ENCODE measurements around the gene CFAP54. TPM values are rescaled to one million over a fixed set of nuclear protein-coding genes. Genes with fewer than 3 reads are reported as not detected.

Gene CFAP54
- total and polyA plus RNA-seq, 2 donors (not counting 1 experiment from before 2014, with no cell fraction given), result 0.93 to 7.1 TPM

DNA sequence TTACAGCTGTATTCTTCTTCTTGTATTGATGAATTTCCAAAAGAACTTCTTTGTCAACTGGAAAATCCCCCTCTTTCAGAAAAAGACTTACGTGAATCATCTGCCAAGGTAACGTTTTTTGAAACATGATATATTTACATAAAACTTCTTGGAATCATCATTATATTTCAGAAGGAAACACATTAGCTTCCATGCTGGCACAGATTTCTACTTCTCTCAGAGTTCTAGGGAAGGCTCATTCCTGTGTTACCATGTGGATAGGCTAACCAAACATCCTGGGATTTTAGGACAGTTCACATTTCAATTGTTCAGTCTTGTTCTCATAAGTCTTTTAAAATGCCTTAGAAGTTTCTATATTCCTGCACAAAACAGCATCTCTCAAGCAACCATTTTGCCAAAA, 297.4 kb downstream of the CFAP54 start:
- no peak overlapping the region for H2AFZ ChIP-seq (ENCODE audit: low read length)
- H3K27ac ChIP-seq (ENCODE audit: insufficient read depth, low read length), result no peak overlapping the region
- H3K36me3 ChIP-seq (ENCODE audit: control insufficient read depth, insufficient read depth, low read length), result no peaks in the 10 kb centered on the region
- no peaks in the 10 kb centered on the region for H3K79me2 ChIP-seq (ENCODE audit: control insufficient read depth, insufficient read depth, low read length)
- H3K9me3 ChIP-seq (ENCODE audit: control insufficient read depth, insufficient read depth, low read depth, low read length), result no peaks in the 10 kb centered on the region
- peak in 1 of 2 donors; percentile 17 for DNase-seq (ENCODE audit: low read depth in 2 of 2)
- H3K4me2 ChIP-seq (ENCODE audit: extremely low read depth, insufficient read depth, low read length), result no peak overlapping the region
- no peak overlapping the region for H3K9ac ChIP-seq (ENCODE audit: insufficient read depth, low read length)
- no peak overlapping the region for H3K4me3 ChIP-seq (replicated peaks in 1 of 4; ENCODE audit: control extremely low read depth in 1 of 4, insufficient read depth in 1 of 4, low read depth in 3 of 4, low read length in 4 of 4)
- TF ChIP-seq, protein P1, sequence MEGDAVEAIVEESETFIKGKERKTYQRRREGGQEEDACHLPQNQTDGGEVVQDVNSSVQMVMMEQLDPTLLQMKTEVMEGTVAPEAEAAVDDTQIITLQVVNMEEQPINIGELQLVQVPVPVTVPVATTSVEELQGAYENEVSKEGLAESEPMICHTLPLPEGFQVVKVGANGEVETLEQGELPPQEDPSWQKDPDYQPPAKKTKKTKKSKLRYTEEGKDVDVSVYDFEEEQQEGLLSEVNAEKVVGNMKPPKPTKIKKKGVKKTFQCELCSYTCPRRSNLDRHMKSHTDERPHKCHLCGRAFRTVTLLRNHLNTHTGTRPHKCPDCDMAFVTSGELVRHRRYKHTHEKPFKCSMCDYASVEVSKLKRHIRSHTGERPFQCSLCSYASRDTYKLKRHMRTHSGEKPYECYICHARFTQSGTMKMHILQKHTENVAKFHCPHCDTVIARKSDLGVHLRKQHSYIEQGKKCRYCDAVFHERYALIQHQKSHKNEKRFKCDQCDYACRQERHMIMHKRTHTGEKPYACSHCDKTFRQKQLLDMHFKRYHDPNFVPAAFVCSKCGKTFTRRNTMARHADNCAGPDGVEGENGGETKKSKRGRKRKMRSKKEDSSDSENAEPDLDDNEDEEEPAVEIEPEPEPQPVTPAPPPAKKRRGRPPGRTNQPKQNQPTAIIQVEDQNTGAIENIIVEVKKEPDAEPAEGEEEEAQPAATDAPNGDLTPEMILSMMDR (conservative IDR thresholded peaks at IDR 0.05 in 1 of 2, IDR thresholded peaks at IDR 0.05 in 1 of 2; ENCODE audit: low read depth in 1 of 2, low read length in 2 of 2), result no peak
- no peak for TF ChIP-seq EZH2 (IDR thresholded peaks at IDR 0.05; ENCODE audit: low read length, missing control alignments)
- H3K27me3 ChIP-seq (ENCODE audit: control insufficient read depth, insufficient read depth, low read length), result no peaks in the 10 kb centered on the region
- no peaks in the 10 kb centered on the region for H4K20me1 ChIP-seq (ENCODE audit: control insufficient read depth, extremely low read depth, insufficient read depth, low read length)
- no peaks in the 10 kb centered on the region for H3K4me1 ChIP-seq (ENCODE audit: control insufficient read depth, extremely low read depth, insufficient read depth, low read length)

DNA sequence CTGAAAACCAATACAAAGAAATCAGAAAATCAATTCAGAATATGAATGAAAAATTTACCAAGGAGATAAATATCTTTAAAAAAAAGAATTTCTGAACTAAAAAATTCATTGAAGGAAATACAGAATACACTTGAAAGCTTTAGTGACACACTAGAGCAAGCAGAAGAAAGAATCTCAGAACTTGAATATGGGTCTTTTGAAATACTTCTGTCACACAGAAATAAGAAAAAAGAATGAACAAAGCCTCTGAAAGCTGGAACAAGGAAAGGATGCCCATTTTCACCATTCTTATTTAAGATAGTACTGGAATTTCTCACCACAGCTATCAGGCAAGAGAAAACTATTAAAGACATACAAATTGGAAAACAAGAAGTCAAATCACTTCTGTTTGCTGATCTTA, 314.6 kb downstream of the CFAP54 start:
- H3K27me3 ChIP-seq (ENCODE audit: control insufficient read depth, insufficient read depth, low read length), result no peaks in the 10 kb centered on the region
- DNase-seq (ENCODE audit: low read depth in 2 of 2), result no peak
- H2AFZ ChIP-seq (ENCODE audit: low read length), result no peak overlapping the region
- H3K4me2 ChIP-seq (ENCODE audit: extremely low read depth, insufficient read depth, low read length), result no peak overlapping the region
- H3K9ac ChIP-seq (ENCODE audit: insufficient read depth, low read length), result no peak overlapping the region
- no peak overlapping the region for H3K27ac ChIP-seq (ENCODE audit: insufficient read depth, low read length)
- H3K36me3 ChIP-seq (ENCODE audit: control insufficient read depth, insufficient read depth, low read length), result no peaks in the 10 kb centered on the region
- no peaks in the 10 kb centered on the region for H4K20me1 ChIP-seq (ENCODE audit: control insufficient read depth, extremely low read depth, insufficient read depth, low read length)
- no peaks in the 10 kb centered on the region for H3K9me3 ChIP-seq (ENCODE audit: control insufficient read depth, insufficient read depth, low read depth, low read length)
- H3K79me2 ChIP-seq (ENCODE audit: control insufficient read depth, insufficient read depth, low read length), result no peaks in the 10 kb centered on the region
- no peaks in the 10 kb centered on the region for H3K4me1 ChIP-seq (ENCODE audit: control insufficient read depth, extremely low read depth, insufficient read depth, low read length)
- H3K4me3 ChIP-seq (replicated peaks in 1 of 4; ENCODE audit: control extremely low read depth in 1 of 4, insufficient read depth in 1 of 4, low read depth in 3 of 4, low read length in 4 of 4), result no peak overlapping the region
- TF ChIP-seq, protein P1 (conservative IDR thresholded peaks at IDR 0.05 in 1 of 2, IDR thresholded peaks at IDR 0.05 in 1 of 2; ENCODE audit: low read depth in 1 of 2, low read length in 2 of 2), result no peak
- TF ChIP-seq EZH2 (IDR thresholded peaks at IDR 0.05; ENCODE audit: low read length, missing control alignments), result no peak

DNA sequence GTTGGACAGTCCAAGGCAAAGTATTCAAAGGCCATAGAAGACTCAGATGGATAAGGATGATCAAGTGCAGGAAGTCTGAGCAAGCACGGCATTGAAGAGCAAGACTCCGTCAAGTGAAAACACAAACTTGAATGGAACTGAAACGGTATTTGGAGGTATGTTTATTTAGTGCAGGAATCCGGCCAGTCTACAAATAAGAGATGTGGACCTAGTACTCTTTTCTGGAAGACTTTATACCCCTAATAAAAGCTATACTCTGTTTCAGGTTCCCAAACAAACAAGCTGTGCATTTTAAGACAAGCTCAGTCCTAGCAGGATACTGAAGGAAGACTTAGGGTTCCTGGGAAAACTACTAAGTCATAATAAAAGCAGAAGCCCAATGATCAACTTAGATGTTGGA, 316.9 kb downstream of the CFAP54 start:
- Histone ChIP-seq H3K36me3 (ENCODE audit: control insufficient read depth, insufficient read depth, low read length) (no peaks in the 10 kb centered on the region), H3K4me2 (ENCODE audit: extremely low read depth, insufficient read depth, low read length) (no peak overlapping the region), H3K27ac (ENCODE audit: insufficient read depth, low read length) (no peak overlapping the region), H3K79me2 (ENCODE audit: control insufficient read depth, insufficient read depth, low read length) (no peaks in the 10 kb centered on the region), H3K27me3 (ENCODE audit: control insufficient read depth, insufficient read depth, low read length) (no peaks in the 10 kb centered on the region), H3K4me3 (replicated peaks in 1 of 4; ENCODE audit: control extremely low read depth in 1 of 4, insufficient read depth in 1 of 4, low read depth in 3 of 4, low read length in 4 of 4) (no peak overlapping the region), H3K9ac (ENCODE audit: insufficient read depth, low read length) (no peak overlapping the region), H4K20me1 (ENCODE audit: control insufficient read depth, extremely low read depth, insufficient read depth, low read length) (no peaks in the 10 kb centered on the region), H3K4me1 (ENCODE audit: control insufficient read depth, extremely low read depth, insufficient read depth, low read length) (no peaks in the 10 kb centered on the region), H2AFZ (ENCODE audit: low read length) (no peak overlapping the region), H3K9me3 (ENCODE audit: control insufficient read depth, insufficient read depth, low read depth, low read length) (no peaks in the 10 kb centered on the region)
- DNase-seq (ENCODE audit: low read depth in 2 of 2), result no peak
- TF ChIP-seq EZH2 (IDR thresholded peaks at IDR 0.05; ENCODE audit: low read length, missing control alignments), result no peak
- TF ChIP-seq, protein P1 (conservative IDR thresholded peaks at IDR 0.05 in 1 of 2, IDR thresholded peaks at IDR 0.05 in 1 of 2; ENCODE audit: low read depth in 1 of 2, low read length in 2 of 2), result no peak

Measured in fibroblast of lung (primary cell).